22Rv1 (cell line): Measurements from ENCODE around the gene CELF2.

ENCODE experiments used
- ZFX ChIP-seq: fragments of 450-650 bp; IDR thresholded peaks from 2 replicates; pipeline ENCODE4 v1.6.1; 2017; ENCODE audit warnings: antibody characterized with exemption, borderline replicate concordance
- TF ChIP-seq, protein P1 (sequence below): fragments of 450-650 bp; IDR thresholded peaks from 2 replicates; pipeline ENCODE4 v1.5.1; 2017; ENCODE audit warnings: mild to moderate bottlenecking

DNA sequence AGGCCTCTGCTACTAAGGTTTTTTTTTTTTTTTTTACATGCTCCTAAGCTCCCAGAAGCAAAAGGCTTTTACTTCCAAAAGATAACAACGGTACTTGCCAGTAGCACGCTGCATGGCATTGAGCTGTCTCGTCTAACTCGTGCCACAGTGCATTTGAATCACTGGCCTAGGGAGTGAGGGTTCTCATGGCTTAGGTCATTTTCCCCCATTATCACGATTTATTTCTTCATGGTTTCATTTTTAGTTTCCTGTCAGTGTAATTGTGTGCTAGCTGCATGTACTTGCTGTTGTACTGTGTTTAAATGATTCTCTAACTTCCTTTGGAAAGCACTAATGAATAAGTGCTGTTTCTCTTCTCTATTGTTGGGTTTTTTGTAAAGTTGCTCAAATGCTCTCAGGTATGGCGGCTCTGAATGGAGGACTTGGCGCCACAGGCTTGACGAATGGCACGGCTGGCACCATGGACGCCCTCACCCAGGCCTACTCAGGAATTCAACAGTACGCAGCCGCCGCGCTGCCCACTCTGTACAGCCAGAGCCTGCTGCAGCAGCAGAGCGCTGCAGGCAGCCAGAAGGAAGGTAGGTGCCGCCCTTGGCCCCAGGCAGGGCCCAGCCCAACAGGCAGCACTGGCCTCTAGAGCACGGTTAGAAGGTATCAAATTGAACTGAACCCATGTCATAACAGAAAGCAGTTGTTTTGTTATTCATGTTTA is 303.3 kb downstream of the CELF2 start:
- TF ChIP-seq, protein P1, sequence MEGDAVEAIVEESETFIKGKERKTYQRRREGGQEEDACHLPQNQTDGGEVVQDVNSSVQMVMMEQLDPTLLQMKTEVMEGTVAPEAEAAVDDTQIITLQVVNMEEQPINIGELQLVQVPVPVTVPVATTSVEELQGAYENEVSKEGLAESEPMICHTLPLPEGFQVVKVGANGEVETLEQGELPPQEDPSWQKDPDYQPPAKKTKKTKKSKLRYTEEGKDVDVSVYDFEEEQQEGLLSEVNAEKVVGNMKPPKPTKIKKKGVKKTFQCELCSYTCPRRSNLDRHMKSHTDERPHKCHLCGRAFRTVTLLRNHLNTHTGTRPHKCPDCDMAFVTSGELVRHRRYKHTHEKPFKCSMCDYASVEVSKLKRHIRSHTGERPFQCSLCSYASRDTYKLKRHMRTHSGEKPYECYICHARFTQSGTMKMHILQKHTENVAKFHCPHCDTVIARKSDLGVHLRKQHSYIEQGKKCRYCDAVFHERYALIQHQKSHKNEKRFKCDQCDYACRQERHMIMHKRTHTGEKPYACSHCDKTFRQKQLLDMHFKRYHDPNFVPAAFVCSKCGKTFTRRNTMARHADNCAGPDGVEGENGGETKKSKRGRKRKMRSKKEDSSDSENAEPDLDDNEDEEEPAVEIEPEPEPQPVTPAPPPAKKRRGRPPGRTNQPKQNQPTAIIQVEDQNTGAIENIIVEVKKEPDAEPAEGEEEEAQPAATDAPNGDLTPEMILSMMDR = no peak
- TF ChIP-seq ZFX = no peak
